ENCODE data around the gene BOK. TPM values are rescaled to one million over a fixed set of nuclear protein-coding genes. Genes with fewer than 3 reads are reported as not detected.
"Not testable (repeated sequence)": the region's sequence is repeated elsewhere in the genome, so short reads cannot be mapped to it uniquely, and the experiment has no call there.

BOK gene
- total RNA-seq, 4 donors from 2014 or later = 49.6 to 81.6 (median 71.4) TPM

GRCh38 chr2:241566468-241566867 lies 7.9 kb downstream of the BOK start:
- Histone ChIP-seq H3K4me3 (no peak overlapping the region), H3K9me3 (no peaks in the 10 kb centered on the region), H3K27me3 (no peaks in the 10 kb centered on the region), H3K36me3 (peaks cover 0 to 22% (median 0%) of the 10 kb centered on the region in 3 donors), H3K27ac (no peak overlapping the region), H3K4me1 (peaks cover 0 to 43% (median 4%) of the 10 kb centered on the region in 4 donors)
- 79 to 86% methylated on average over 7 of the region's 7 CpGs for WGBS, 2 donors
- TF ChIP-seq POLR2A (IDR thresholded peaks at IDR 0.05) = no peak
- no peak for TF ChIP-seq CTCF (IDR thresholded peaks at IDR 0.05)
- no peak for TF ChIP-seq EP300 (IDR thresholded peaks at IDR 0.05)
- no peak for DNase-seq (ENCODE audit: low spot score in 2 of 2)

- DNase-seq (ENCODE audit: low spot score in 2 of 2) = not testable (repeated sequence)
- WGBS, 2 donors = 93 to 98% methylated on average over 8 of the region's 15 CpGs
- peaks cover 0 to 35% (median 2%) of the 10 kb centered on the region in 4 donors for H3K4me1 ChIP-seq
Measured at GRCh38 chr2:241567266-241567665, 8.7 kb downstream of the BOK start.

GRCh38 chr2:241567776-241568175 lies 9.2 kb downstream of the BOK start:
- no peak overlapping the region for H3K27ac ChIP-seq
- H3K27me3 ChIP-seq = no peaks in the 10 kb centered on the region
- H3K36me3 ChIP-seq = peaks cover 0 to 28% (median 0%) of the 10 kb centered on the region in 3 donors
- no peak overlapping the region for H3K4me3 ChIP-seq
- TF ChIP-seq EP300 (IDR thresholded peaks at IDR 0.05) (no peak), CTCF (IDR thresholded peaks at IDR 0.05) (no peak), POLR2A (IDR thresholded peaks at IDR 0.05) (no peak)
- no peak for DNase-seq (ENCODE audit: low spot score in 2 of 2)
- H3K4me1 ChIP-seq = peaks cover 0 to 30% (median 2%) of the 10 kb centered on the region in 4 donors
- 90 to 96% methylated on average over 8 of the region's 8 CpGs for WGBS, 2 donors
- H3K9me3 ChIP-seq = no peaks in the 10 kb centered on the region

More at GRCh38 chr2:241567266-241567665, 8.7 kb downstream of the BOK start:
- H3K36me3 ChIP-seq = peaks cover 0 to 29% (median 0%) of the 10 kb centered on the region in 3 donors
- H3K4me3 ChIP-seq, H3K27ac ChIP-seq, H3K9me3 ChIP-seq, H3K27me3 ChIP-seq: not testable (repeated sequence)

- H3K36me3 ChIP-seq = peaks cover 0 to 28% (median 0%) of the 10 kb centered on the region in 3 donors
- 87 to 88% methylated on average over 4 of the region's 4 CpGs for WGBS, 2 donors
- no peak for DNase-seq (ENCODE audit: low spot score in 2 of 2)
- no peaks in the 10 kb centered on the region for H3K9me3 ChIP-seq
- TF ChIP-seq POLR2A (IDR thresholded peaks at IDR 0.05) = no peak
- no peak for TF ChIP-seq EP300 (IDR thresholded peaks at IDR 0.05)
- no peak for TF ChIP-seq CTCF (IDR thresholded peaks at IDR 0.05)
- H3K27ac ChIP-seq = no peak overlapping the region
- no peaks in the 10 kb centered on the region for H3K27me3 ChIP-seq
- H3K4me1 ChIP-seq = peaks cover 0 to 22% (median 2%) of the 10 kb centered on the region in 4 donors
- no peak overlapping the region for H3K4me3 ChIP-seq
Measured at GRCh38 chr2:241568726-241569125, 10.2 kb downstream of the BOK start.

GRCh38 chr2:241569831-241570281 lies 11.3 kb downstream of the BOK start:
- 86 to 93% methylated on average over 19 to 23 of the region's 23 CpGs for WGBS, 2 donors
- no peak for DNase-seq (ENCODE audit: low spot score in 2 of 2)
- TF ChIP-seq EP300 (IDR thresholded peaks at IDR 0.05) (no peak), CTCF (IDR thresholded peaks at IDR 0.05) (no peak), POLR2A (IDR thresholded peaks at IDR 0.05) (no peak)
- peaks cover 0 to 35% (median 0%) of the 10 kb centered on the region in 3 donors for H3K36me3 ChIP-seq
- no peak overlapping the region for H3K27ac ChIP-seq
- peaks cover 0 to 11% (median 2%) of the 10 kb centered on the region in 4 donors for H3K4me1 ChIP-seq
- no peaks in the 10 kb centered on the region for H3K27me3 ChIP-seq
- no peak overlapping the region for H3K4me3 ChIP-seq
- H3K9me3 ChIP-seq = no peaks in the 10 kb centered on the region

All from tibial nerve (tissue), 4 donors.